ENCODE data around the gene ART4. TPM values are rescaled to one million over a fixed set of nuclear protein-coding genes. Genes with fewer than 3 reads are reported as not detected.

ART4 gene
- total RNA-seq, 1 experiment from 2014 or later, result not detected

- peak; percentile 37 for DNase-seq (ENCODE audit: low read depth, low spot score)
- ChIA-PET RAD21 (ENCODE audit: low non-redundant PET in 1 of 2, low total read pairs in 2 of 2, uncharacterized antibody in 2 of 2, unreplicated experiment in 2 of 2) (no interaction called here), POLR2A (no interaction called here), CTCF (interaction anchor here (0.7 to 3.0 kb wide), 2 partner anchors 150 to 377 kb away, joined by 3 to 24 read pairs; no protein-coding TSS in a partner anchor)
- TF ChIP-seq JUND (IDR thresholded peaks at IDR 0.05), result no peak
- peak; percentile 67 to 86 (median 84) for TF ChIP-seq CTCF (IDR thresholded peaks at IDR 0.05 in 2 of 3, conservative IDR thresholded peaks at IDR 0.05 in 1 of 3; ENCODE audit: borderline replicate concordance in 1 of 3, insufficient read depth in 1 of 3, low read depth in 2 of 3, low read length in 2 of 3)
- TF ChIP-seq RAD21 (IDR thresholded peaks at IDR 0.05; ENCODE audit: low read depth), result peak; percentile 87
- H3K9me3 ChIP-seq (ENCODE audit: control insufficient read depth in 1 of 2, insufficient read depth in 1 of 2, low read depth in 1 of 2, low read length in 2 of 2), result no peaks in the 10 kb centered on the region
- BruUV-seq (replicated peaks), result no TSS peak
- no peaks in the 10 kb centered on the region for H3K9me2 ChIP-seq (ENCODE audit: insufficient read depth)
- intact Hi-C loops (cut with micrococcal nuclease), result loop anchor here (1.0 to 10.0 kb wide), 5 partner anchors 151 to 679 kb away; partner anchors contain the start of gene RERG
- H3K9ac ChIP-seq (ENCODE audit: low read length), result no peak overlapping the region
- no peaks in the 10 kb centered on the region for H3K79me2 ChIP-seq (ENCODE audit: insufficient read depth, low read length)
- H3K36me3 ChIP-seq (ENCODE audit: control insufficient read depth in 1 of 2, insufficient read depth in 2 of 2, low read length in 2 of 2), result no peaks in the 10 kb centered on the region
- no peaks in the 10 kb centered on the region for H4K20me1 ChIP-seq (ENCODE audit: insufficient read depth)
- H3K4me1 ChIP-seq (ENCODE audit: control insufficient read depth in 1 of 2, insufficient read depth in 2 of 2, low read length in 2 of 2), result peaks cover 0 to 10% of the 10 kb centered on the region in 2 experiments; a peak in 2 of 4 replicates
- no peak overlapping the region for H3K4me3 ChIP-seq (replicated peaks in 1 of 2; ENCODE audit: low read depth in 1 of 2, low read length in 2 of 2)
- no peak overlapping the region for H3K4me2 ChIP-seq (ENCODE audit: low read length)
- peak; percentile 87 for ATAC-seq
- H2AFZ ChIP-seq (ENCODE audit: low read depth, low read length, poor library complexity, severe bottlenecking), result no peak overlapping the region
- H3K27me3 ChIP-seq (ENCODE audit: insufficient read depth, low read length), result no peaks in the 10 kb centered on the region
- no peak overlapping the region for H3K27ac ChIP-seq (ENCODE audit: low read depth, low read length)
Observed at GRCh38 chr12:14845350-14845750, 2.0 kb upstream of the ART4 start.

- Histone ChIP-seq H3K79me2 (ENCODE audit: insufficient read depth, low read length) (no peaks in the 10 kb centered on the region), H3K4me1 (ENCODE audit: control insufficient read depth in 1 of 2, insufficient read depth in 2 of 2, low read length in 2 of 2) (peaks cover 0 to 10% of the 10 kb centered on the region in 2 experiments; a peak in 2 of 4 replicates), H3K4me3 (replicated peaks in 1 of 2; ENCODE audit: low read depth in 1 of 2, low read length in 2 of 2) (no peak overlapping the region), H3K9ac (ENCODE audit: low read length) (no peak overlapping the region), H3K9me3 (ENCODE audit: control insufficient read depth in 1 of 2, insufficient read depth in 1 of 2, low read depth in 1 of 2, low read length in 2 of 2) (no peaks in the 10 kb centered on the region), H4K20me1 (ENCODE audit: insufficient read depth) (no peaks in the 10 kb centered on the region), H3K27me3 (ENCODE audit: insufficient read depth, low read length) (no peaks in the 10 kb centered on the region), H3K4me2 (ENCODE audit: low read length) (no peak overlapping the region), H3K27ac (ENCODE audit: low read depth, low read length) (no peak overlapping the region), H2AFZ (ENCODE audit: low read depth, low read length, poor library complexity, severe bottlenecking) (no peak overlapping the region), H3K36me3 (ENCODE audit: control insufficient read depth in 1 of 2, insufficient read depth in 2 of 2, low read length in 2 of 2) (no peaks in the 10 kb centered on the region), H3K9me2 (ENCODE audit: insufficient read depth) (no peaks in the 10 kb centered on the region)
- intact Hi-C loops (cut with micrococcal nuclease), result loop anchor here (2.0 to 10.0 kb wide), 3 partner anchors 214 to 680 kb away; partner anchors contain the start of gene RERG
- TF ChIP-seq SIN3A (IDR thresholded peaks at IDR 0.05; ENCODE audit: low read depth) (no peak), CTCF (IDR thresholded peaks at IDR 0.05 in 2 of 3, conservative IDR thresholded peaks at IDR 0.05 in 1 of 3; ENCODE audit: borderline replicate concordance in 1 of 3, insufficient read depth in 1 of 3, low read depth in 2 of 3, low read length in 2 of 3) (no peak), ZNF274 (IDR thresholded peaks at IDR 0.05; ENCODE audit: low read depth, low read length) (no peak), ZBTB33 (IDR thresholded peaks at IDR 0.05; ENCODE audit: extremely low read depth, insufficient replicate concordance, low read length) (no peak), TCF7L2 (IDR thresholded peaks at IDR 0.05; ENCODE audit: borderline replicate concordance, extremely low read depth, insufficient read depth, insufficient read length) (no peak)
- ATAC-seq (no peak), DNase-seq (ENCODE audit: low read depth, low spot score) (no peak)
- ChIA-PET RAD21 (ENCODE audit: low non-redundant PET in 1 of 2, low total read pairs in 2 of 2, uncharacterized antibody in 2 of 2, unreplicated experiment in 2 of 2) (no interaction called here), POLR2A (no interaction called here), CTCF (interaction anchor here (3.0 kb wide), 1 partner anchor 151 kb away, joined by 24 read pairs; no protein-coding TSS in a partner anchor)
- BruUV-seq (replicated peaks), result no TSS peak
Observed at GRCh38 chr12:14844401-14844800, 1.1 kb upstream of the ART4 start.
